GM19328 (cell line): ENCODE results near the gene MDGA2.
"Not testable (repeated sequence)": the region's sequence is repeated elsewhere in the genome, so short reads cannot be mapped to it uniquely, and the experiment has no call there.

Experiments used
- ATAC-seq: cut with Tn5 transposase; IDR thresholded peaks from one replicate; pipeline ENCODE4 v1.9.1; 2021; ENCODE audit warnings: mild to moderate bottlenecking, moderate library complexity; ENCODE audit not compliant: unreplicated experiment

Gene MDGA2

DNA sequence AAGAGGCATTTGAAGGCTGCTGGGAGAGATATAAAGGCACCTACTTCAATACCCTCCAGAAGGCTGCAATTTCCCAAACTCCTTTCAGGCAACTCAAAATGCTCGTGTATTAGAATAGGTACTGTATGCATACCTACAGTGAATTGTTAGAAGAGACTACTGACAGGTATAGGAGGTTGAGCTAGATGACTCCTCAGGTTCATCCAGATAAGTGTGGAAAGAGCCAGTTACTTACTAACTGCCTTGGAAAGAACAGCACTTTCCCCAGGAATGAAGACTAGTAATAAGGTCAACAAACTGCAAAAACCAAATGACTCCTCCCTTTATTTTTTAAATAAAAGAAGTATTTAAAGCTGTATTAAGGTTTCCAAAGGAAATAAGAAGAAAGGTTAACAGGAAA, 429.0 kb downstream of the MDGA2 start:
- no peak for ATAC-seq

DNA sequence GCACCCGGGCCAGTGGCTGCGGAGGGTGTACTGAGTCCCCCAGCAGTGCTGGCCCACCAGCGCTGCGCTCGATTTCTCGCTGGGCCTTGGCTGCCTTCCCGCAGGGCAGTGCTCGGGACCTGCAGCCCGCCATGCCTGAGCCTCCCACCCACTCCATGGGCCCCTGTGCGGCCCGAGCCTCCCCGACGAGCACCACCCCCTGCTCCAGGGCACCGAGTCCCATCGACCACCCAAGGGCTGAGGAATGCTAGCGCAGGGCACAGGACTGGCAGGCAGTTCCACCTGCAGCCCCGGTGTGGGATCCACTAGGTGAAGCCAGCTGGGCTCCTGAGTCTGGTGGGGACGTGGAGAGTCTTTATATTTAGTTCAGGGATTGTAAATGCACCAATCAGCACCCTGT, 432.8 kb downstream of the MDGA2 start:
- ATAC-seq: not testable (repeated sequence)

DNA sequence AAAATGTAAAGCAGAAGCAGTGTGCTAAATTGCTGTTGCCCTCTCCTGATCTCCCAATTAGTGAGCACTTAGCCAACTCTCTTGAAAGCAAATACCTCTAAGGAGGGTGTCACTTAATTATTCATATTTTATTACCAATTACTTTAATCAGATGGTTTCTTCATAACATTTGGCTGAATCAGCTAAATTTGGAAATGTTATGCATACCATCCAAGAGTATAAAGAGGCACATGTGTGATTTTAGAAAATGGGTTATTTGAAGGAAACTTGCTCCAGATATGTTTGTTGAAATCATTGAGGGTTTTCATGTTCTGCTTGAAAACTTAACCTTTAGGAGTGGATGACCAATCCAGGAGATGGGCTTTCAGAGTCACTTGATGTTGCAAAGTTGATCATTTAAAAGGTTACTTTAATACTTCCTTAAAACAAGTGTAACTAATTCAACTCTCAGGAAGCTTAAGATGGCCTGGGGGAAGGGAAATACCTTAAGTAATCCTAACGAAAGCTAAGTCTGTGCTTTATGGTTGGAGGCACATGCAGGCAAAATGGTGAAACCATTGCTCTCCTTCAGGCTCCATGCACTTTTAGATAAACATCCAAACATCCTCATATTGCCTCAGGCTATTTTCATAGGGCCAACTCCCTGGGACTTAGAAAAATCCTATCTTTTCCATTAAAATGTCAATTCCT, 434.5 kb downstream of the MDGA2 start:
- ATAC-seq: no peak

DNA sequence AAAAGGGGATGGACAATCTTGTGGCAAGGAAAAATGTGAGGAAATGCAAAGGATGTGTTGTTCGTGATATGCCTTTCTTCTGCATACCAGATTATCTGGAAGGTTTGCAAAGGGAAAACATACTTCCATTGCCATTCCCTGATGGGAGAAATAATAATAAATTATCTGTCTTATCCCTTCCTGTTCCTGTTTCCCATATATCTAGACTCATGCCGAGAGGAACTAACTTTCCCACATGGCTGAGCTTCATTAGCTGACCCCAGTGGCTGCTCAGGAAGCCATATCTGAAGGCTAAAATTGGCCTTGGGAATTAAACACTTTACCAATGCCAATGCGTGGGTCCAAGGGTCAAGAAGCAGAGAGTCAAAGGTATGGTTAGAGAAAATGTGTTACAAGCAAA, 439.8 kb downstream of the MDGA2 start:
- ATAC-seq: no peak

DNA sequence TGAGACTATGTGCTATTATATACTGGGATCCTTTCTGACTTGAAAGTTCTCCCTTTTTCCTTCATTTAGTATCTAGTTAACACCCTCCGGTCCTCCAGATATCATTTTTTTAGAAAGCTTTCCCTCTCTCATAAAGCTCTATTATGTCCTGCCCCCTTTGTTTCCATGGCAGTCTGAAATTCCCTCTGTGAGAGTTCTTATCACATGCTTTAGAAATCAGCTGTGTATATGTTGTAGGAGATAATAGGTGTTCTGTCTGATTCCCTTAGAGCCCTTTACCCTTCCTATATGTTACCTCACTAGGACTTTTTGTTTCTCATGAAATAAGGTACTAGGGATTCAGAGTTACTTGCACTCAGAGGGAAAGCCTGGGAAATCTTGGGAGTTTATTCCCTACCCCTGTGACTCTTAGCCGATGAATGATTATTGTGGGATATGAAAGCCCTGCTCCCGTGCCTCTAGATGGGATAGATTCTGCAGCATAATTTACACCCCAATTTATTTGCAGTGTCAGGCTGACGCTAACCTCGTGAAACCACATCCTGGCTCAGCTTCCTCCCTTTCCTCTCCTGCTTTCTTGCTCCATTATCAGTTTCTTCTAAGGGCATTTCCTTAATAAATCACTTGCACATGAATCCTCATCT, 448.4 kb downstream of the MDGA2 start:
- ATAC-seq: no peak

DNA sequence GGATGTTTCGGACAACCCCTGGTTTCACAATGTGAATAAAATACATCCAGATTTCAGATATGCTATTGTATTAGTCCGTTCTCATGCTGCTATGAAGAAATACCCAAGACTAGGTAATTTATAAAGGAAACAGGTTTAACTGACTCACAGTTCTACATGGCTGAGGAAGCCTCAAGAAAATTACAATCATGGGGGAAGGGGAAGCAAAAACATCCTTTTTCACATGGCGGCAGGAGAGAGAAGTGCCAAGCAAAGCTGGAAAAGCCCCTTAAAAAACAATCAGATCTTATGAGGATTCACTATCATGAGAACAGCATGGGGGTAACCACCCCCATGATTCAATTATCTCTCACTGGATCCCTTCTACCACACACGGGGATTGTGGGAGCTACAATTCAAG, 451.7 kb downstream of the MDGA2 start:
- no peak for ATAC-seq

DNA sequence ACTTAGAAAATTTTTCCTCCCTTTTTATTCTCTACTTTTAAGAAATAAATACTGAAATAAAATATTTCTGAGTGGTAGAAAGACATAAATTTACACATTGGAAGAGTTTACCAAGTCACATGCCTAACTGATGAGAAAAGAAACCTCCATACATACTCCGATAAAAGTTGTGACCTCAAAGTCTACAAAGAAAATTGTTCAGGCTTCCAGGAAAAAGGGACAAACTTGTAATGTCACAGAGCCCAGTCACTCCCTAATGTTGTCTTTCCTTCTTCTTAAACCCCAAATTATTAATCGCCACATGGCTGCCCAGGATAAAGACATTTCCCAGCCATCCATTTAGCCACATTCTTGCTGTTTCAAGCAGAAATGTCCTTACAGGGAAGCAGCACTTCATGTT, 455.3 kb downstream of the MDGA2 start:
- no peak for ATAC-seq

DNA sequence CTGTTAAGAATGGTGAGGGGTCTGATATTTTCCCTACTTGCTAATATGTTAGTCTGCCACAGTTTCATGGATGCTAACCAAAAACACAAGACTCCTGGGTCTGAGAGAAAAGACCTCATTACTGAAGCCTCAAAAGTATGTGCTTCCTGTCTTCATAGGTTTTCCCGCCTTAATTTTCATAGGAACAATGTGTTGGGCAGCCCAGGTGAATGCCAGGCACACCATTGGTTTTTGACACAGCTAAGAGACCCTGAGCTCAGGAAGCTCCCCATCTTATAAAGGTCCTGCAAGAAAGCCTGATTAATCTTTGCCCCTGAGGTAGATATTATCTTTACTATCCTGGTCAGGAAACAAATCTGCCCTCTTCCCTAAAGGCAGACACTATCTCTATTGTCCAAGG, 464.1 kb downstream of the MDGA2 start:
- ATAC-seq: no peak

DNA sequence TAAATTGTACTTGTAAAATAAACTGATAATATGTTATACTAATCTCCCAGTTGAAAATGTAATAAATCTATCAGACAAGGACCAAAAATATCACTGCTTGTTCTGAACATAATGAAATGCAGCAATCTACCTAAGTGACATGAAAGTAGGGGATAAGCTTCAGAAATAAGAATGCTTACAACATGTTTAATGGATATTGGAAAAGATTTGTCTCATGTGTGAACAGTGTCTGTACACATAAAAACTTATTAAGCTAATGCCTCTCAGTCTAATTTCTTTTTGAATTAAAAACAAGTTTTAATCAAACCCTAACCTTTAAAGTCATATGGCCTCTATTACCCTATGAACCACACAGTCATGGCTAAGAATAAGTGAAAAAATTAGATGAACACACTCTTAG, 465.3 kb downstream of the MDGA2 start:
- no peak for ATAC-seq

DNA sequence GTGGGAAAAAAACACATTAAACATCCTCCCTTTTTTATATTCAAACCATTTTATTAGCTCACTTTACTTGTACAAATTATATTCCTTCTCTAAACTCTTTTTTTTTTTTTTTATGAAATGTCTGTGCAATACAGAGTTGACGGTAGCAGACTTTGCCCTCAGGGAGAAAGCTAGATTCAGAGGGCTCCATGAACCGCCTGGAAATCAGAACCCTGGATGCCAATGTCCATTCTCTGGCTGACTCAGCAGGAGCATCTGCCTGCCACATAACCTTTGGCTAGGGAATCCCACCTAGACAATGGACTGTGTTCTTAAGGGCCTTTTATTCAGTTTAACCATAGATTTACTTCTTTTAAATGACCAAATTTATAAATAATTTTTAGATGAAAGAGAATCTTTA, 467.0 kb downstream of the MDGA2 start:
- ATAC-seq: no peak

DNA sequence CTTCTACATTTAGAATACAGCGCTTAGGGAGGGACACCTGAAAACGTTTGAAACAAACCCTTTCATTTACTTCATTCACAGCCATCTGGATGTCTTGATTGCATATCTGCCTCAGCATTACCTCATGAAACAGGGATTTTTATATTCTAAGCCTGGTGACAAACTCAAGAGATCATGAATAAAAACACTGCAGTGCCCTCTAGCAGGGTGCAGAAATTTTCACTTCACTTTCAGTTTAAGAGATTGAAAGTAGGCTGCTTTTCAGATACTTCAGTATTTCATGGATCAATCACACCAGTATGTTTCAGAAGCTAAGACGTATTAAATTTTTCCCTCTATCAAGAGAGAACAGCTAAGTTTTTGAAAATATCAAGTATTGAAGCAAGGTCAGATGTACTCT, 467.8 kb downstream of the MDGA2 start:
- no peak for ATAC-seq

DNA sequence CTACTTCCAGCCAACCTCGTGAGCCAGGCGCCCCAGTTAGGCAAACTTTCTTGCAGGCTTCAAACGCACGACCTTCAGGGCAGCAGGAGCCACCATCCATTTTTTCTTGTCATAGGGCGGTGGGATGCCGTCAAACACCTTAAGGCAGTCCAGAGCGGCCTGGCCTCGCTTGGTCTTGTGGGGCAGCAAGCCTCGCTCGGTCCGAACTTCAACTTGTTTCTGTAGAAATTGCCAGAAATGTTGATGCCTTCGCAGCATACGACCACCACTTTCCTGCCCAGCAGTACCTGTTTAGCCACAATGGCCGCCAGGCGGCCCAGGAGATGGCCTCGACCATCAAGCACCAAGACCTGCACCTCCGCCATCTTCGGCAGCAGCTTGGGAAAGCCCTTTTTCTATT, 474.7 kb downstream of the MDGA2 start:
- ATAC-seq: no peak

DNA sequence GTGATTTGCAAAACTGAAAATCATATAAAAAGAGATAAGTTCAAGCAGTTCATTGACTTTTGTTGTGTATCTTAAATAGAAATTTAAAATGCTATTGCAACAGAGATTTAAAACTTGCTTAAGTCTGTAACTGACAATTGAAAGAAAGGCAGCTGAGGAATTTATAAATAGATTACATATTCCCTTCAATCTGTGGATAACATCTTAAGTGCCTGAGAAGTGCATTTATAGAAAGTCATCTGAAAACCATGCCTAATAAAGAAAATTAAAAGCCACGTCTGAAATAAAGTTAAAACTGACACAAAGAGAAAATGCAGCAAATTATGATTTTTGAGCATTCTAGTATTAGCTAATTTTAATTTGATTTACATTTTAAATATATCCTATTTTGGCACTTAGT, 479.8 kb downstream of the MDGA2 start:
- ATAC-seq: no peak

DNA sequence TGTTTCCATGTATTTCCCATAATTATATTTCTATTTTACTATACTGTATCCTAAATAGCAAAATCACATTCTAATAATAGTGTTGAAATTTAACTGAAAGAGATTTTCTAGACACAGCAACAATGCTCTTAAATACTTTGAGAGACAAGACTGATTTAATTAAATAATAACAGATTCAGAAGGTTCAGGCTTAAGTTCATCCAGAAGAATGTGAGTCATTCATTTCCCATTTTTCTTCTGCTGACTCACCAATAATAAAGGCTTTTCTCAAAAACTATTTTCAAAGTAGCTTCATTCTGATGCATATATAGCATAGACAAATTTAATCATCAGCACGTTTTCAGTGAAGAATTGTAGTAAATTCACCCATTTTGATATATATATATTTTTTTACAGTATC, 481.4 kb downstream of the MDGA2 start:
- ATAC-seq: no peak

DNA sequence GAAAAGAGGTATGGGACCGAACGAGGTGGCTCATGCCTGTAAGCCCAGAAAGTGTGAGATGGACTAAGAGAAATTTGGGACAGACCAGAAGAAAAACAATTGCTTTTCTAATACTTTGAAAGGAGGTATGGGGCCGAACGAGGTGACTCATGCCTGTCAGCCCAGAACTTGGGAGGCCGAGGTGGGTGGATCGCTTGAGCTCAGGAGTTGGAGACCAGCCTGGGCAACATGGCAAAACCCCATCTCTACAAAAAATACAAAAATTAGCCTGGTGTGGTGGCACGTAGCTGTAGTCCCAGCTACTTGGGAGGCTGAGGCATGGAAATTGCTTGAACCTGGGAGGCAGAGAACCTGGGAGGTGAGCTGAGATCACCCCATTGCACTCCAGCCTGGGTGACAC, 483.2 kb downstream of the MDGA2 start:
- ATAC-seq: not testable (repeated sequence)

DNA sequence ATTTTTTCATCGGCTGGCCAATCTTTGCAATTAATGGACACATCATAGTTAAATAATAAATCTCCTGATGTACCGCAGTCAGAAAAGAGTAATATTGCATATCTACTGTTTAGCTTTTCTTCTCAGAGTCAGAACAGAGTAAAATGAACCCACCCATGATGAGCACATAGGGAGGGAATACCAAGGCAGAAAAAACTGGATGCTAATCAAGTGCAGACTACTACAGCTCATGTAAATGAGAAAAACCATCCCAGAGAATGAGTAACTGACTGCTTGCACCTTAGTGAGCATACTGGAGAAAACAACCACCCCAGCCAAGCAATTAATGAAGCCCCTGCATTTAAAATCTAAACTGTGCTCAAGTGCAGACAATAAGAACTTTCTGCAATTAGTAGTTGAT, 483.7 kb downstream of the MDGA2 start:
- no peak for ATAC-seq

DNA sequence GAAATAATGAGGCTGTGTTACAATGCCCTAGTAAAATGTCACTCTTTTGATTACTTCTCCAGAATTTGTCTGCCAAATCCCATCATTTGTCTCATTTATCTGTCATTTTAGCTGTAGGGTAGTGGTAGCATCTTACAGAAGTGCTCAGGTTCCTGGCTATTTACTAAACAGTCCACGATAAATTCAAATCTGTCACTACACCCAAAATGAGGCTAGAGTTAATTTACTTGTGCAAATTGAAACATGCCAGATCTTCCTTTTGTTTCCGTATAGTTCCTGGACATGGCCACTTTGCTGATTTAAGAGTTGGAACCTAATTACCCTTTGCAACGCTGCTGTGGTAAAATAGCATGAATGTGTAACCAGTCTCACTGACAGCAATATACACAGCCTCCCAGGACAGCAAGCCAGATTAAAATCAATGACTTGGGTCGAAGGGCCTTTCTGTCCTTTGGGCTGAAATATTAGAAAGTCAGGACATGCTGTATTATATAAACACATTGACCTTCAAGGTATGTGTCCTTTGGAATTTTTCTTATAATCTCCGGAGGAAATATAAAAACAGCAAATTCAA, 485.4 kb downstream of the MDGA2 start:
- no peak for ATAC-seq

DNA sequence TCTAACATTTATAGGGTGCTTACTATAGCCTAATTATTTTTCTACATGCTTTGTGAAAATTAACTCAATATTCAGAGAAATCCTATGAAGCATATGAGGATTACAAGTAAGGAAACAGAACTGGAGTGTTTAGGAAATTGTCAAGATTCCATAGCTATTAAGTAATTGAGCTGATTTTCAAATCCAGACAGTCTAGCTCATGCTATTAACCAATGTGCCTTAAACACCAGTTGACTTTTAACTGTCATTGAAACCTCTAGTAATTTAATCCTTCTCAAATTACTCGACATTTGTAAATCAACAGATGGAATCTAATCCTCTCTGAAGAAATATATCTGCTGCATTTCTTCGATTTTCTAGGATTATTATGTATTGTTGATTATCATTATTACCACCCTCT, 488.9 kb downstream of the MDGA2 start:
- no peak for ATAC-seq

DNA sequence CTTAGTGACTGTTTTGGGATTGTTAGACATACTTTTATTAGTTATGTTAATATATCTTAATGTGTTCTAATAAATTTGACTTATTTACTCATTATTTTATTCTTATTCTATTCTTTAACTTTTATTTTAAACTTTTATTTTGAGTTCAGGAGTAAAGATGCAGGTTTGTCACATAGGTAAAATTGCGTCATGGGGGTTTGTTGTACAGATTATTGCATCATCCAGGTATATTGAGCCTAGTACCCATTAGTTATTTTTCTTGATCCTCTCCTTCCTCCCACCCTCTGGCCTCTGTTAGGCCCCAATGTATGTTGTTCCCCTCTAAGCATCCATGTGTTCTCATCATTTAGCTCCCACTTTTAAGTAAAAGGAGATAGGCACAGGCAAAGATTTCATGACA, 495.5 kb downstream of the MDGA2 start:
- ATAC-seq: no peak

DNA sequence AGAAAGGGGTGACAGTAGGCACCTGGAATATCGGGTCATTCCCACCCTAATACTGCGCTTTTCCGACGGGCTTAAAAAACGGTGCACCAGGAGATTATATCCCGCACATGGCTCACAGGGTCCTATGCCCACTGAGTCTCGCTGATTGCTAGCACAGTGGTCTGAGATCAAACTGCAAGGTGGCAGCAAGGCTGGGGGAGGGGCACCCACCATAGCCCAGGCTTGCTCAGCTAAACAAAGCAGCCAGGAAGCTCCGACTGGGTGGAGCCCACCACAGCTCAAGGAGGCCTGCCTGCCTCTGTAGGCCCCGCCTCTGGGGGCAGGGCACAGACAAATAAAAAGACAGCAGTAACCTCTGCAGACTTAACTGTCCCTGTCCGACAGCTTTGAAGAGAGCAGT, 503.5 kb downstream of the MDGA2 start:
- ATAC-seq: not testable (repeated sequence)

DNA sequence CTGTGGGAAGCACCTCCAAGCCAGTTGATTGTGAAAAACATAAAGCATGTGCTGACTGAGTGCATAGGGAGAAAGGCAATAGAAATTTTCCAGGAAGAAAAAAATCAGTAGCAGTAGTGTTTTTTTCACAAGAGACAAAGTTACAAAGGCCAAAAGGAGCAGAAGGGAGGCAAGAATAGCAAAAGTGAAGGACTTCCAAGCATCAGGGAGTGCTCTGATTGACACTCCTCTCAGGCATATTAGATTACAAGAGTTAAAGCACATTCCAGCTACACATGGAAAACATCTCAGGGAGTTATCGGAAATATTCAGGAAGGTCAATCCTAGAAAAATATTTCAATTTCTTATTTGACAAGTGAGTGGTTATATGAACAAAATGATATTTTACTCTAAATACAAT, 508.0 kb downstream of the MDGA2 start:
- ATAC-seq: no peak

DNA sequence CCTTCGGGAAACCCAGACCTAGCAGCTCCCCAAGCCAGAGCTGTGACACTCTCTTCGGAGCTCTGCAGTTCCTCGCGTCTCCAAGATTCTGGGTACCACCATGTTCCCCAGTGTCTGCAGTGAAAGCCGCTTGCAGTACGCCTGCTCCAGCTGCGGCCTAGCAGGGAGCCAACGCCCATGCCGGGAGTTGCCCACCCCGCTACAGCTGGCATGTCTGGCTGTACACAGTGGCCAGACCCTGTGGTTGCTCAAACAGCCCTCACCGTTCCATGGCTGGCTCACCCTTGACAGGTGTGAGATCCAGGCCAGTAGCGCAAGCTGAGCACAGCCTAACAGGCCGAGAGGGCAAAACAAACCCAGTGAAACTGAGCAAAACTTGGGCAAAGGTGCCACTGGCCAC, 520.0 kb downstream of the MDGA2 start:
- no peak for ATAC-seq
